ENCODE measurements around the gene WAS. TPM values are rescaled to one million over a fixed set of nuclear protein-coding genes. Genes with fewer than 3 reads are reported as not detected.
"Not testable (repeated sequence)": the region's sequence is repeated elsewhere in the genome, so short reads cannot be mapped to it uniquely, and the experiment has no call there.

WAS gene
- total RNA-seq, 4 donors from 2014 or later: 1.4 to 4.8 (median 3.3) TPM

- H3K27ac ChIP-seq: no peak overlapping the region
These were observed 6.1 kb upstream of the WAS start for GRCh38 chrX:48677516-48677915.

GRCh38 chrX:48680467-48680866, 3.1 kb upstream of the WAS start:
- H3K27ac ChIP-seq; H3K4me1 ChIP-seq; H3K4me3 ChIP-seq (replicated peaks in 1 of 3); H3K9me3 ChIP-seq; DNase-seq; H3K36me3 ChIP-seq; H3K27me3 ChIP-seq; intact Hi-C loops (cut with DNase I): not testable (repeated sequence)
- 51 to 75% methylated on average over 2 of the region's 2 CpGs for WGBS, 2 donors

More at GRCh38 chrX:48677516-48677915, 6.1 kb upstream of the WAS start:
- TF ChIP-seq CTCF (IDR thresholded peaks at IDR 0.05) (no peak), POLR2A (IDR thresholded peaks at IDR 0.05) (no peak)
- 23 to 31% methylated on average over 9 of the region's 10 CpGs for WGBS, 2 donors
- H3K27me3 ChIP-seq: no peaks in the 10 kb centered on the region
- H3K4me1 ChIP-seq: no peaks in the 10 kb centered on the region
- intact Hi-C loops (cut with DNase I): no loop called here
- no peaks in the 10 kb centered on the region for H3K9me3 ChIP-seq
- H3K36me3 ChIP-seq: no peaks in the 10 kb centered on the region
- no peak overlapping the region for H3K4me3 ChIP-seq (replicated peaks in 1 of 3)
- no peak for DNase-seq

- H3K36me3 ChIP-seq; H3K9me3 ChIP-seq; intact Hi-C loops (cut with DNase I); DNase-seq; H3K27me3 ChIP-seq; H3K27ac ChIP-seq; H3K4me3 ChIP-seq (replicated peaks in 1 of 3); H3K4me1 ChIP-seq: not testable (repeated sequence)
- WGBS, 2 donors: 86 to 88% methylated on average over 6 of the region's 6 CpGs
These were observed 2.7 kb upstream of the WAS start for GRCh38 chrX:48680925-48681324.

GRCh38 chrX:48681539-48682183, 1.9 kb upstream of the WAS start:
- H3K27ac ChIP-seq: no peak overlapping the region
- no peak for TF ChIP-seq POLR2A (IDR thresholded peaks at IDR 0.05)
- no peak for TF ChIP-seq CTCF (IDR thresholded peaks at IDR 0.05)
- H3K9me3 ChIP-seq: no peaks in the 10 kb centered on the region
- intact Hi-C loops (cut with DNase I): no loop called here
- no peak for DNase-seq
- no peak overlapping the region for H3K4me3 ChIP-seq (replicated peaks in 1 of 3)
- H3K4me1 ChIP-seq: no peaks in the 10 kb centered on the region
- H3K36me3 ChIP-seq: no peaks in the 10 kb centered on the region
- peaks cover 3% of the 10 kb centered on the region for H3K27me3 ChIP-seq
- WGBS, 2 donors: 100% methylated on average over 1 of the region's 10 CpGs; no CpG with 5 or more reads in 1 of the 2 donors

GRCh38 chrX:48682795-48683194, 804 bp upstream of the WAS start:
- intact Hi-C loops (cut with DNase I); H3K36me3 ChIP-seq; H3K27me3 ChIP-seq; H3K4me1 ChIP-seq; H3K4me3 ChIP-seq (replicated peaks in 1 of 3); H3K27ac ChIP-seq; H3K9me3 ChIP-seq; DNase-seq: not testable (repeated sequence)
- 91 to 94% methylated on average over 12 of the region's 12 CpGs for WGBS, 2 donors

GRCh38 chrX:48684134-48684533, 535 bp downstream of the WAS start:
- WGBS, 2 donors: 62 to 79% methylated on average over 6 to 7 of the region's 7 CpGs

More at GRCh38 chrX:48684134-48684533, 535 bp downstream of the WAS start:
- no peak for DNase-seq
- peaks cover 3% of the 10 kb centered on the region for H3K27me3 ChIP-seq
- H3K4me3 ChIP-seq (replicated peaks in 1 of 3): no peak overlapping the region
- H3K27ac ChIP-seq: no peak overlapping the region
- intact Hi-C loops (cut with DNase I): no loop called here
- H3K36me3 ChIP-seq: no peaks in the 10 kb centered on the region
- no peaks in the 10 kb centered on the region for H3K4me1 ChIP-seq
- TF ChIP-seq CTCF (IDR thresholded peaks at IDR 0.05) (no peak), POLR2A (IDR thresholded peaks at IDR 0.05) (no peak)
- H3K9me3 ChIP-seq: no peaks in the 10 kb centered on the region
